Gastrocnemius medialis (tissue), 4 donors: ENCODE measurements around the gene MYO18B.

Experiments
- POLR2A ChIP-seq, 2 donors: fragments of 450-650 bp; IDR thresholded peaks; one replicate each; pipeline ENCODE4 v1.6.1; 2017; ENCODE audit warnings: antibody characterized with exemption in 2 of 2, mild to moderate bottlenecking in 2 of 2, moderate library complexity in 2 of 2
- TF ChIP-seq, protein P1 (sequence below), 5 experiments: fragments of 450-650 bp in 3 of 5; fragments of 200-600 bp in 2 of 5; sonication (generic) in 2 of 5; IDR thresholded peaks in 4 of 5; conservative IDR thresholded peaks in 1 of 5; 1 replicate in 4 of 5; 2 replicates in 1 of 5; pipeline ENCODE4 v1.5.1; 2016 to 2019; ENCODE audit warnings: antibody characterized with exemption in 5 of 5, mild to moderate bottlenecking in 3 of 5, moderate library complexity in 3 of 5

GRCh38 chr22:25941365-25941960 is 199.5 kb downstream of the MYO18B start:
- TF ChIP-seq, protein P1, sequence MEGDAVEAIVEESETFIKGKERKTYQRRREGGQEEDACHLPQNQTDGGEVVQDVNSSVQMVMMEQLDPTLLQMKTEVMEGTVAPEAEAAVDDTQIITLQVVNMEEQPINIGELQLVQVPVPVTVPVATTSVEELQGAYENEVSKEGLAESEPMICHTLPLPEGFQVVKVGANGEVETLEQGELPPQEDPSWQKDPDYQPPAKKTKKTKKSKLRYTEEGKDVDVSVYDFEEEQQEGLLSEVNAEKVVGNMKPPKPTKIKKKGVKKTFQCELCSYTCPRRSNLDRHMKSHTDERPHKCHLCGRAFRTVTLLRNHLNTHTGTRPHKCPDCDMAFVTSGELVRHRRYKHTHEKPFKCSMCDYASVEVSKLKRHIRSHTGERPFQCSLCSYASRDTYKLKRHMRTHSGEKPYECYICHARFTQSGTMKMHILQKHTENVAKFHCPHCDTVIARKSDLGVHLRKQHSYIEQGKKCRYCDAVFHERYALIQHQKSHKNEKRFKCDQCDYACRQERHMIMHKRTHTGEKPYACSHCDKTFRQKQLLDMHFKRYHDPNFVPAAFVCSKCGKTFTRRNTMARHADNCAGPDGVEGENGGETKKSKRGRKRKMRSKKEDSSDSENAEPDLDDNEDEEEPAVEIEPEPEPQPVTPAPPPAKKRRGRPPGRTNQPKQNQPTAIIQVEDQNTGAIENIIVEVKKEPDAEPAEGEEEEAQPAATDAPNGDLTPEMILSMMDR (IDR thresholded peaks at IDR 0.05 in 4 of 5, conservative IDR thresholded peaks at IDR 0.05 in 1 of 5), result no peak
- no peak for TF ChIP-seq POLR2A (IDR thresholded peaks at IDR 0.05)
